UCSD-AML1 (cell line): ENCODE data around the gene RASIP1.
"Not testable (repeated sequence)": the region's sequence is repeated elsewhere in the genome, so short reads cannot be mapped to it uniquely, and the experiment has no call there.

Experiments
- DNase-seq: peaks from one replicate; lab custom pipeline; 2025; ENCODE audit not compliant: unreplicated experiment; lab: John Stamatoyannopoulos, UW

Gene RASIP1, protein sequence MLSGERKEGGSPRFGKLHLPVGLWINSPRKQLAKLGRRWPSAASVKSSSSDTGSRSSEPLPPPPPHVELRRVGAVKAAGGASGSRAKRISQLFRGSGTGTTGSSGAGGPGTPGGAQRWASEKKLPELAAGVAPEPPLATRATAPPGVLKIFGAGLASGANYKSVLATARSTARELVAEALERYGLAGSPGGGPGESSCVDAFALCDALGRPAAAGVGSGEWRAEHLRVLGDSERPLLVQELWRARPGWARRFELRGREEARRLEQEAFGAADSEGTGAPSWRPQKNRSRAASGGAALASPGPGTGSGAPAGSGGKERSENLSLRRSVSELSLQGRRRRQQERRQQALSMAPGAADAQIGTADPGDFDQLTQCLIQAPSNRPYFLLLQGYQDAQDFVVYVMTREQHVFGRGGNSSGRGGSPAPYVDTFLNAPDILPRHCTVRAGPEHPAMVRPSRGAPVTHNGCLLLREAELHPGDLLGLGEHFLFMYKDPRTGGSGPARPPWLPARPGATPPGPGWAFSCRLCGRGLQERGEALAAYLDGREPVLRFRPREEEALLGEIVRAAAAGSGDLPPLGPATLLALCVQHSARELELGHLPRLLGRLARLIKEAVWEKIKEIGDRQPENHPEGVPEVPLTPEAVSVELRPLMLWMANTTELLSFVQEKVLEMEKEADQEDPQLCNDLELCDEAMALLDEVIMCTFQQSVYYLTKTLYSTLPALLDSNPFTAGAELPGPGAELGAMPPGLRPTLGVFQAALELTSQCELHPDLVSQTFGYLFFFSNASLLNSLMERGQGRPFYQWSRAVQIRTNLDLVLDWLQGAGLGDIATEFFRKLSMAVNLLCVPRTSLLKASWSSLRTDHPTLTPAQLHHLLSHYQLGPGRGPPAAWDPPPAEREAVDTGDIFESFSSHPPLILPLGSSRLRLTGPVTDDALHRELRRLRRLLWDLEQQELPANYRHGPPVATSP

DNA sequence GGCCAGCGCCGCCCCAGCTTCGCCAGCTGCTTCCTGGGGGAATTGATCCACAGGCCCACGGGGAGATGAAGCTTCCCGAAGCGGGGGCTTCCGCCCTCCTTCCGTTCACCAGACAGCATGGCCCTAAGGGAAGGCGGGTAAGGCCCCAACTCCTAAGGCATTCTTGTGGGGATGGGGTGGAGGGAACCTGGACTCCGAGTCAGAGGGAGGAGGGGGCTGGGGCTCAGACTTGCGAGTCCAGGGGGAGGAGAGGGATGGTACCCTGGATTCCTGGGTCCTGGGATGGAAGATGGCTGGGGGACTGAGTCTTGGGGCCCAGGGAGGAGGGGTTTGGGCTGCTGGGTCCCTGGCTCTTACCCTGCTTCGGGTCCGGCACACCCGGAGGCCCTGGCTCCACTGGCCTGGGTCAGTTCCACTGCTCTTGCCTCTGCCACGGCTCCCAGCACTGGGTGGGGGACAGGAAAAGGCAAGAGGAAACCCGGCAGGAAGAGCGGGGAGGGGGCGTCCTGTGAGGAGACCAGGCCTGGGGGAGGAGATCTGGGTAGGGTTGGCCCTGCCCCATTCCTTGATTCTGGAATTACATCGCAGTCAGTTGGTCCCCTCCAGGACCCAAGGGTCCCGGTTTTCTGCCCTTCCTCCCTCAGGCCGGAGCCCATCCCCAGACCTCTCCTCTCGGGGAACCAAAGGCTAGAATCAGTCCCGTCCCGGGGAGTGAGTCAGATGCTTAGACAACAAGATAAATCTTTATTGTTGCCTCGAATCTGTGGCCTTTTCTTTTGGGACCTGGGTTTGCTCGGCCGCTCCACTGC, at the start of gene RASIP1:
Gene RASIP1 (minus strand): TSS at position 447 of the 809 bp plus-strand sequence. CDS start 328 bp downstream, at position 119.
- peak; percentile 47 for DNase-seq

DNA sequence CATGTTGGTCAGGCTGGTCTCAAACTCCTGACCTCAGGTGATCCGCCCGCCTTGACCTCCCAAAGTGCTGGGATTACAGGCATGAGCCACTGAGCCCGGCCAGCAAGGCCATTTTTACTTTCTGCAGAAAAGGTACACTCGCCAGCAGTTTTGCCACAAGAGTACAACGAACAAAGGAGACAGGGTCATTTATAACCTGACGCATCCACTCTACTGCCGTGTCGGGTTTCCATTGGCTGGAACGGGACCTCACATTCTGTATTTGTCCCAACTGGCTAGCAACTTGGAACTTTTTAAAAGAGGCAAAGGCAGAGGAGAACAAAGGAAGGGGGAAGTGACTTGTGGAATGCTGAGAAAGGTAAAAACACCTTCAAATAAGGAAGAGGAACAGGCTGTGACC, 46.9 kb upstream of the RASIP1 start:
- not testable (repeated sequence) for DNase-seq

GRCh38 chr19:48786422-48786821, 46.0 kb upstream of the RASIP1 start:
- DNase-seq: not testable (repeated sequence)

GRCh38 chr19:48784527-48784926, 44.1 kb upstream of the RASIP1 start:
- peak; percentile 46 for DNase-seq

DNA sequence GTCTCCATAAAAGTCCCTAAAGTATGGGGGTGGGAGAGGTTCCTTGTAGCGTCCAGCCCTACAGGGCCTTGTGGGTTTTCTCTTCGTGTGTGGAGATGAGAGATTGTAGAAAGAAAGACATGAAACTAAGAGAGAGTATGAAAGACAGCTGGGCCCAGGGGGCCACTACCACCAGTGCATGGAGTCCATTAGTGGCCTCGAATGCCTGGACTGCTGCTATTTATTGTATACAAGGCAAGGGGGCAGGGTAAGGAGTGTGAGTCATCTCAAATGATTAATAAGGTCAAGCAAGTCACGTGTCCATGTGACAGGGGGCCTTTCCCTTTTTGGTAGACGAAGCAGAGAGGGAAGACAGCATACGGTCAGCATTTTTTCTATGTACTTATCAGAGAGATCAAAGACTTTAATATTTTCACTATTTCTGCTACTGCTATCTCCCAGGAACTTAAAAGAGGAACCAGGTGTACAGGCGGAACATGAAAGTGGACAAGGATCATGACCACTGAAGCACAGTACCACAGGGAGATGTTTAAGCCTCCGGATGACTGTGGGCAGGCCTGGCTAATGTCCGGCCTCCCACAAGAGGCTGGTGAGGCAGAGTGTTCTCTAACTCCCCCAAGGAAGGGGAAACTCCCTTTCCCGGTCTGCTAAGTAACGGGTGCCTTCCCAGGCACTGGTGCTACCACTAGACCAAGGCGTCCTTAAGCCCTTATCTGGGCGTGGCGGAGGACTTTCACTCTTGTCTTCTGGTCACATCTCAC, 40.4 kb upstream of the RASIP1 start:
- DNase-seq: peak; percentile 64

GRCh38 chr19:48779636-48780035, 39.2 kb upstream of the RASIP1 start:
- no peak for DNase-seq

DNA sequence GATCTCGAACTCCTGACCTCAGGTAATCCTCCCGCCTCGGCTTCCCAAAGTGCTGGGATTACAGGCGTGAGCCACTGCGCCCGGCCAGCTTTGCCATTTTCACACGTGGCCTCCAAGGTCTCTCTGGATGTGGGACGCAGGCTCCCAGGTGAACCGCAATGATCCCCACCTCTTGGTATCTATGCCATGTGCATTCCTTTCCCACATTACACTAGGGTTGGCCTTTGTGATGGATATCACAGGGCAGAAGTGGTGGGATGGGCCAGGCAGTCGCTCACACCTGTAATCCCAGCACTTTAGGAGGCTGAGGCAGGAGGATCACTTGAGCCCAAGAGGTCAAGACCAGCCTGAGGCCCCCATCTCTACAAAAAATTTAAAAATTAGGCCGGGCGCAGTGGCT, 37.3 kb upstream of the RASIP1 start:
- DNase-seq: no peak

GRCh38 chr19:48777139-48777538, 36.7 kb upstream of the RASIP1 start:
- DNase-seq: no peak

GRCh38 chr19:48772503-48772953, 32.1 kb upstream of the RASIP1 start:
- DNase-seq: no peak

DNA sequence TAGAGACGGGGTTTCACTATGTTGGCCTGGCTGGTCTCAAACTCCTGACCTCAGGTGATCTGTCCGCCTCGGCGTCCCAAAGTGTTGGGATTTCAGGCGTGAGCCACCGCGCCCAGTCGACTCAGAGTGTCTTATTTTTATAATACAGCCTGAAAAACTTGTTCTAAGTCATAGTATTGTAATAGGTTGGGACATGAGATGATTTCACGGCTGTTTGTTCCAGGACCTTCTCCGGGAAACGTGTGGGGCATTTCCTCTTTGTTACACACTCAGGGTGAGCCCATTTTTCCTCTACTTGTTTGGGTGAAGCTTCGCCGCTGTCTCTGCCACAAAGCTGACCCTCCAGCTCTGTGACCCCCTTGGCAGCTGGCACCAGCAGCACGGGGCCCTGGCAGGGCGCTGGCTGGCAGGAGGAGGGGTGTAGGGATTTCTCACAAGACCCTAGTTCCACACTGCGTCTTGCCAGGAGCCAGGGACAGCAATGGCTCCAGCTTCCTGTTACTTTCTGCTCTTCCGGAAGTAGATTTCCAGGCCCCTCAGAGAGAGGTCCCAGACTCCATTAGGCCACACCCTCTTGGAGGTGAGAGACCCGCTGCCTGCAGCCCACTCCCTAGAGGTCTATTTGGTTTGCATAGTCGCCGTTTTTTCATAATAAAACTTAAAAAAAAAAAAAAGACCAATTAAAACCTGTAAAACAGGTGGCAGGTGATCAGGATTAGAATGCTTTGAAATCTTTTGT, 30.5 kb upstream of the RASIP1 start:
- DNase-seq: no peak

GRCh38 chr19:48770266-48770665, 29.9 kb upstream of the RASIP1 start:
- DNase-seq: no peak

GRCh38 chr19:48768994-48769713, 28.7 kb upstream of the RASIP1 start:
- DNase-seq: no peak

GRCh38 chr19:48768171-48768753, 27.9 kb upstream of the RASIP1 start:
- not testable (repeated sequence) for DNase-seq

DNA sequence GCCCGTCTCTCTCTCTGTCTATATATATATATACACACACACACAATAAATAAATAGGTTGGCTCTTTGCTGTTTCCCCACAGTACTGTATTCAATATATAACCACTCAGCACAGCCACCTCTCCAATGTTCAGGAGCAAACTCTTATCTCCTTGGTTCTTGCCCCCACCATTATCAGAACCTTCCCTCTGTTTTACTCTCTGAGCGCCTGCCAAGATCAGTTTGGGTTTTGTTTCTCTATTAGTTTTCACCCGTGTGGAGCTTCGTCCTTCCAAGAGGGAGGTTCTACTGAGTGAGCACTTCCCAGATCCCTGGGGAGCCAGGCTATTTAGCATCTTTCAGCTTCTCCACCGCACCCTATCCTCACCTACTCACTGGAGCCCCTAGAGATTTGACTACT, 25.4 kb upstream of the RASIP1 start:
- DNase-seq: not testable (repeated sequence)

DNA sequence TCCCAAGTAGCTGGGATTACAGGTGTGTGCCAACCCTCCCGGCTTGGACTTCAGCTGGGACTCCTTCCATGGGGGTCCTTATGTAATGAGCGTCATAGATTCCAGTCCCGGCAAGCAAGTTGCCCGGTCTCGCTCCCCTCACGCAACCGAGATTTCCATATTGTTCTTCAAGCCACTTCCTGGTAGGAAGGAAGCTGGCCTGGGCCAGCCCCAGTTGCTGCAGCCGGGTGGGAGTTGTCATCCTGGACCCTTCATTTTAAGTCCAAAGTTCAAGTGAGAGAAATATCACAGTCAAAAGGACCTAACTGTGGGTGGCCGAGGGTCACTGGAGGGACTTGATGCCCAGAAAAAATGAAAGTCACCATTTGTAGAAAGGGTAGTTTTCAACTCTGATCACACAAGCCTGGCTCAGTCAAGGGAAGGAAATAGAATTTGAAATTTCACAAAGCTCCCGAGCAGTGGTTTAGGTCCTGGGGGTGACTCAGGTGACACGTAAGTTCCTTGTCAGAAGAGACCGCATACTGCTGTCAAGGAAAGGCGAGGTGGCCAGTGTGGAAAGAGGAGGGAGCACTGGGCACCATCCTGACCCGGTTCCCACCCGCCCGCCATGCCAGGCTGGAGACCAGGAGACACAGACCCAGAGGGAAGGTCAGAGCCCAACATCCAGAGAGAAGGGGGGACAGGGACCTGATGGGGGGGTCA, 20.2 kb upstream of the RASIP1 start:
- DNase-seq: peak; percentile 50

GRCh38 chr19:48757741-48758144, 17.3 kb upstream of the RASIP1 start:
- no peak for DNase-seq

DNA sequence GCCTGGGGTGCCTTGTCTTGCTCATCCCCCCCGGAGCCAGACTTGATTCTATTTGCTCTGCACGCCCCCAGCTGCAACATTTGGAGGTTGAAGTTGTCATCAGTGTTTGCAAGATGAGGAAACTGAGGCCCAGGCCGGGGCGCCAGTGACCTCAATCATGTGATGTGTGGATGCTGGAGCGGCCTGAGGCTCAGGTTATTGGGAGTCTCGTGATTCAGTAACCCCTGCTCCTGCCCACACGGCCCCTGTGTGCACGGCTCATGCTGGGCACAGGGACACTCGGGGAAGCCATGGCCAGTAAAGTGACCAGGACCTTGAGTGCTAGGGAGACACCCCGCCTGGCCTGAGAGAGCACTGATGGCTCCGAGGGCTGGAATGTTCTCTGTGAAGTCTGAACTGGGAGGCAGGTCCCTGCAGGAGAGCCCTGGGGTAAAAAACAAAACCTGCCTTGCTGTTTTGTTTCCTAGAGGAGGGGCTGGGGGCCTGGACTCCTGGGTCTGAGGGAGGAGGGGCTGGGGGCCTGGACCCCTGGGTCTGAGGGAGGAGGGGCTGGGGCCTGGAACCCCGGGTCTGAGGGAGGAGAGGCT, 16.8 kb upstream of the RASIP1 start:
- DNase-seq: no peak
